ENCODE measurements around the gene STIL.
"Not testable (repeated sequence)": the region's sequence is repeated elsewhere in the genome, so short reads cannot be mapped to it uniquely, and the experiment has no call there.

Gene STIL

GRCh38 chr1:47298025-47298699 is 15.8 kb downstream of the STIL start:
- DNase-seq (ENCODE audit: low read depth in 1 of 2, low spot score in 1 of 2): no peak
- no peak overlapping the region for H3K27ac ChIP-seq (replicated peaks)
- no peak overlapping the region for H3K4me3 ChIP-seq (replicated peaks; ENCODE audit: insufficient read depth, low read length)
- no peaks in the 10 kb centered on the region for H3K27me3 ChIP-seq (ENCODE audit: insufficient read depth, poor library complexity, severe bottlenecking)
- TF ChIP-seq GABPA (IDR thresholded peaks at IDR 0.05; ENCODE audit: low read depth): no peak
- TF ChIP-seq CTCF (IDR thresholded peaks at IDR 0.05; ENCODE audit: insufficient read depth, low read length): no peak
- no peak for TF ChIP-seq REST (IDR thresholded peaks at IDR 0.05; ENCODE audit: insufficient replicate concordance, low read depth)
- no peak for TF ChIP-seq SPI1 (IDR thresholded peaks at IDR 0.05; ENCODE audit: borderline replicate concordance, low read depth)
- TF ChIP-seq POLR2AphosphoS5 (IDR thresholded peaks at IDR 0.05; ENCODE audit: low read depth): no peak

- DNase-seq (ENCODE audit: low read depth in 1 of 2, low spot score in 1 of 2): no peak
- Histone ChIP-seq H3K4me3 (replicated peaks; ENCODE audit: insufficient read depth, low read length) (no peak overlapping the region), H3K27me3 (ENCODE audit: insufficient read depth, poor library complexity, severe bottlenecking) (no peaks in the 10 kb centered on the region), H3K27ac (replicated peaks) (no peak overlapping the region)
- TF ChIP-seq SPI1 (IDR thresholded peaks at IDR 0.05; ENCODE audit: borderline replicate concordance, low read depth) (no peak), GABPA (IDR thresholded peaks at IDR 0.05; ENCODE audit: low read depth) (no peak), POLR2AphosphoS5 (IDR thresholded peaks at IDR 0.05; ENCODE audit: low read depth) (no peak), REST (IDR thresholded peaks at IDR 0.05; ENCODE audit: insufficient replicate concordance, low read depth) (no peak), CTCF (IDR thresholded peaks at IDR 0.05; ENCODE audit: insufficient read depth, low read length) (no peak)
These were observed 18.4 kb downstream of the STIL start for GRCh38 chr1:47295579-47295978.

GRCh38 chr1:47294863-47295262 is 19.1 kb downstream of the STIL start:
- H3K4me3 ChIP-seq (replicated peaks; ENCODE audit: insufficient read depth, low read length): not testable (repeated sequence)

GRCh38 chr1:47288116-47288515 is 25.8 kb downstream of the STIL start:
- H3K27me3 ChIP-seq (ENCODE audit: insufficient read depth, poor library complexity, severe bottlenecking); H3K27ac ChIP-seq (replicated peaks); H3K4me3 ChIP-seq (replicated peaks; ENCODE audit: insufficient read depth, low read length): not testable (repeated sequence)
- peak; percentile 18; the same call in 1 of the 2 replicates for TF ChIP-seq SPI1 (IDR thresholded peaks at IDR 0.05; ENCODE audit: borderline replicate concordance, low read depth)
- DNase-seq (ENCODE audit: low read depth in 1 of 2, low spot score in 1 of 2): peak in 1 of 2 experiments; percentile 5

More at GRCh38 chr1:47294863-47295262, 19.1 kb downstream of the STIL start:
- not testable (repeated sequence) for H3K27me3 ChIP-seq (ENCODE audit: insufficient read depth, poor library complexity, severe bottlenecking); H3K27ac ChIP-seq (replicated peaks)
- DNase-seq (ENCODE audit: low read depth in 1 of 2, low spot score in 1 of 2): peak in 1 of 2 experiments; percentile 7

GRCh38 chr1:47280142-47280541 is 33.8 kb downstream of the STIL start:
- H3K27ac ChIP-seq (replicated peaks): no peak overlapping the region
- TF ChIP-seq POLR2AphosphoS5 (IDR thresholded peaks at IDR 0.05; ENCODE audit: low read depth): no peak
- no peak for TF ChIP-seq SPI1 (IDR thresholded peaks at IDR 0.05; ENCODE audit: borderline replicate concordance, low read depth)
- TF ChIP-seq GABPA (IDR thresholded peaks at IDR 0.05; ENCODE audit: low read depth): no peak
- DNase-seq (ENCODE audit: low read depth in 1 of 2, low spot score in 1 of 2): peak in 1 of 2 experiments; percentile 2
- no peak overlapping the region for H3K4me3 ChIP-seq (replicated peaks; ENCODE audit: insufficient read depth, low read length)
- H3K27me3 ChIP-seq (ENCODE audit: insufficient read depth, poor library complexity, severe bottlenecking): no peaks in the 10 kb centered on the region
